Stimulated activated CD8-positive, alpha-beta memory T cell treated with anti-CD3 and anti-CD28 coated beads, Interleukin-12 subunit alpha, Interleukin-12 subunit beta, amount 100 ng/mL, for 1 hour (primary cell): ENCODE measurements around the gene TRAF3.
"Not testable (repeated sequence)": the region's sequence is repeated elsewhere in the genome, so short reads cannot be mapped to it uniquely, and the experiment has no call there.

Source experiments
- DNase-seq: peaks from one replicate; pipeline ENCODE4 v3.0.0-alpha.2; 2020; ENCODE audit warnings: low read depth

Gene TRAF3

DNA sequence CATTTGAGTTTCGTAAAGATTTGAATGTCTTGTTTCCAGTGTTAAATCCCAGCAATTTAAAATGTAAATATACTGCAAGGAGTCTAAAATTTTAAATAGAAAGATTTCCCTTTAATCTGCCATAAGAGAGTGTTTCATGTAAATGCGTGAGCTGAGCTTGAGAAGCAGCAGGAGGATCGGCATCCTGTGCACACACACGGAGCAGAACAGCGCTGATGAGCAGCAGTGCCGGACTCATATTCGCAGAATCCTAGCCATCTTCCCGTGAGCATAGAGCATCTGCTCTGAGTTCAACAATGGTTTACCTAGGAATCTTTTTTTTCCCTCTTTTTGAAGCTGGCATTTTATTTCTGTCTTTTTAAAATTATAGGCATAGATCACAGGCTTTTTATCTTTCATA, 115.4 kb downstream of the TRAF3 start:
- no peak for DNase-seq

DNA sequence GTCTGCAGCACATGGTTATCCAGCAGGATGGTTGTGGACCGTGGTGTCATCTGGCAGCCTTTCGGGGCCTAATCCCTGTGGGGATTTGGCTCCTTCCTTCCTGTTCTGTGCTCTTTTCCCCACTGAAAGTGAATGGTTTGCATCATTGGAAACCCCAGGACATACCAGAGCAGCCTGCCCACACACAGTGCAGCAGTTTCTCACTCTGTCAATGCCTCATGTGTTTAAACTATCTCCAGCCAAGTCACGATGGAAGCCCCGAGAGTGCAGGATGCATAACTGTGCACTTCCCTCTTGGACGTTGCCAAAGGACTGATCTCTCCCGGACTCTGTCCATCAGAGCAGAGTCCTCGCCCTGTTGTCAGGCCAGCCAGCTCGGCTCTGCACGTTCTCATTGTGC, 116.2 kb downstream of the TRAF3 start:
- DNase-seq = no peak

DNA sequence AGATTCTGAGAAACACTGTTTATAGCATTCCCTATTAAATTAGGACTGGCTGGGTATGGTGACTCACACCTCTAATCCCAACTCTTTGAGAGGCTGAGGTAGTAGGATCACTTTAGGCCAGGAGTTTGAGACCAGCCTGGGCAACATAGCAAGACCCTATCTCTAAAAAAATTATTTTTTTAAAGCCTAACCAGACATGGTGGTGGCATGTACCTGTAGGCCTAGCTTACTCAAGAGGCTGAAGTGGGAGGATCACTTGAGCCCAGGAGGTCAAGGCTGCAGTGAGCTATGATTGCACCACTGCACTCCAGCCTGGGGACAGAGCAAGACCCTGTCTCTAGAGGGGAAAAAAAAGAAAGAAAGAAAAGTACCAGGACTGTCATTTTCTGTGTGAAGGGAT, 119.5 kb downstream of the TRAF3 start:
- not testable (repeated sequence) for DNase-seq

GRCh38 chr14:102897299-102898027, 120.2 kb downstream of the TRAF3 start:
- no peak for DNase-seq

DNA sequence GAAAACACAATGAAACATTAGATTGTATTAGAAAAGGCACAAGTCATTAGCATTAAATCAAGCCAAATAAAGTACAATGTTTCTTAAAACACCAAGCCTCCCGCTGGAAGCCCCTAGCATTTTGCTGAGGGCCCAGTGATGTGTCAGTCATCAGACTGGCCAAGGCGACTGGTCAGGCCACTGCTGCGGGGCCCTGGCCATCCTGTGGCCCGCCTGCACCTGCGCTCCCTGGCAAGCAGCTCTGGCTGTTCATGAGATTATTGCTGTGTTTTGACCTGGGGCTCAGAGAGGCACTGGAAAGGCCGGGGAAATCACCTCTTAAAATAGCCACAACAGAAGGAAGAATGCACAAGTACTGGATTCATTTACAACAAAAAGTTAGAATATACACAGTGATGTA, 121.0 kb downstream of the TRAF3 start:
- no peak for DNase-seq

DNA sequence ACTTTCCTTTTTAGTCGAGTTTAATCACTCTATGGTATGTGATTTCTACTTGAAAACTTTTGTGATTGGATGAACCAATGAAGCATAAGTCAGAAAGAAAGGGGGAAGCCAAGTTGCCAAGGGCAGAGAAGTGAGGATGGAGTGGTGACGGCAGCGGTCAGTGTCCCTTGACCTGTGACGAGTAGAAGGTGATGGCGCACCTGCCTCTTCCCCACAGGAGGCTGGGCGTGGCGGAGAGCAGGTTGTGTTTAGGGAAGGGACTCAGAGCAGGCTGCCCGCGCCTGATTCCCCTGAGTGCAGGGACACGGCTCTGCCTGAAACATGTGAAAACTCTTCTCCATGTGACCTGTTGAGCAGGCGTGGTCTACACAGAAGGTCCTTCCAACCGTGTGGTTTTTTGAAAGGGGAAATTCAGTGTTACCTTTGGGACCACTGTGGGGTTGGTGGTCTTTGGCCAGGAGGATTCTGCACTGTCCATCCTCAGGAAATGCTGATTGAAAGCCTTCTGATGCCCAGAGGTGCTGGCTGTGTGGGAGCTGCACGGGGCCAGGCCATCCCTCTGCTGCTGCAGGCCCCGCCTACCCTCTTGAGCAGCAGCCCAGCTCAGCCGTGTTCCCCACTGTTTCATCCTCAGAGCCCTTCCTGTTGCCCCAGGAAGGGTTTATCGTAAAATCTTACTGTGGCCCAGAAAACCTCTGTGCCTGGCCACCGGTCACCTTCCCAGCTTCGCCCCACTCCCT, 121.7 kb downstream of the TRAF3 start:
- DNase-seq = no peak

DNA sequence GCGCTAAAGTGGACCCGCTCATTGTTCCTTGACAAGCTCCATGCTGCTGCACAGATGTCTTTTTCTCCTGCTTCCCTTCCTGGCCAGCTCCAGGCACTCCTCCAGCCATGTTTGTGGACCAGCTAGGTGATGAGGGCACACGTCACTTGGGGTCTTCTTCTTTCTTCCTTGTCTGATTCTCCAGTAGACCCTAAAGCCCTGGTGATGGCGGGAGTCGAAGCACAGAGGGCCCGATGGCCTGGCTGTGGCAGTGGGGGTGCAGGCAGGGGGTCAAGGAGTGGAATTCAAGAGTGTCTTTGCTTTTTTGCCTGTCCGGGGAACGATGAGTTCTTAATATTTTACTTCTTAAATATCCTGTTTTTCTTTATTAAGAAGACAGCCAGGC, 122.3 kb downstream of the TRAF3 start:
- DNase-seq = no peak

GRCh38 chr14:102900631-102901571, 123.7 kb downstream of the TRAF3 start:
- DNase-seq = no peak

DNA sequence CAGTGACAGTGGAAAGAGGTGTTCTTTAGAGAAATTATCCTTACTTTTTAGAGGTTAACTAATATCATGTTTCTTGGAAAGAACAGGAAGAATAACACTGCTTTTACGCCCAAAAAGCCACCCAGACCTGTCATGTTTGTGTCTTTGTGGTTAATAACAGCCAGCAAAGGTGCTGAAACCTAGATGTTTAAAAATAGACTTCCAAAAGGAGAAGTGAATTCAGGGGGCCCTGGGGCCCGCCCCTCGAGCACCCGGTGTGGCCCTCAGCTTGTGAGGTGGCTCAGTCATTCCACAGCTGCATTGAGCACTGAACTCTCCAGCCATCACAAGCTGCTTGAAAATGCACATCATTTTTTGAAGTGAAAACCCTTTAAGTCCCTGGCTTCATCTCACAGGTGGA, 124.4 kb downstream of the TRAF3 start:
- no peak for DNase-seq

GRCh38 chr14:102902086-102902485, 124.8 kb downstream of the TRAF3 start:
- DNase-seq = no peak

GRCh38 chr14:102902523-102903247, 125.4 kb downstream of the TRAF3 start:
- DNase-seq = no peak

DNA sequence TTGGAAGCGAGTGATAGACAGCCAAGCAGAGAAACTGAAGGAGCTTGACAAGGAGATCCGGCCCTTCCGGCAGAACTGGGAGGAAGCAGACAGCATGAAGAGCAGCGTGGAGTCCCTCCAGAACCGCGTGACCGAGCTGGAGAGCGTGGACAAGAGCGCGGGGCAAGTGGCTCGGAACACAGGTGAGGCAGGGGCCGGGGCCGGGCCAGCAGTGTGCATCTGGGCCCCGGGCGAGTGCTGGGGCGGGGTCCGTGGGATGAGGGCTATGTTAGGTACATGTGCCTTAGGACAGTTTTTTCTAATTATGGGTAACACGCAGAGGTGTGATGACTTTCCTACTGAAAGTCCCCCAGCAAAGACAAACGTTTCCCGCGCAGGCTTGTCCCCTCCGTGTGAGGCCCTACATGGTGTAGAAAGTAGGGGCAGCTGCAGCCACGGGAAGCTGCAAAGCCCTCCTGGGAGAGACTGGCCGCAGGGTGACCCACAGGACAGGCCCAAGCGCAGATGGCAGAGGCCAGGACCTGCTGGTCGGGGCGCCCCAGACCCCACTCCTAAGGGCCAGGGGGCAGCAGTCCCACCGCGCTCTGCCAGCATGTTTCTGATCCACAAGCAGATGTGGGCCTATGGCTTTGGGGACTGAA, 126.1 kb downstream of the TRAF3 start:
- no peak for DNase-seq

DNA sequence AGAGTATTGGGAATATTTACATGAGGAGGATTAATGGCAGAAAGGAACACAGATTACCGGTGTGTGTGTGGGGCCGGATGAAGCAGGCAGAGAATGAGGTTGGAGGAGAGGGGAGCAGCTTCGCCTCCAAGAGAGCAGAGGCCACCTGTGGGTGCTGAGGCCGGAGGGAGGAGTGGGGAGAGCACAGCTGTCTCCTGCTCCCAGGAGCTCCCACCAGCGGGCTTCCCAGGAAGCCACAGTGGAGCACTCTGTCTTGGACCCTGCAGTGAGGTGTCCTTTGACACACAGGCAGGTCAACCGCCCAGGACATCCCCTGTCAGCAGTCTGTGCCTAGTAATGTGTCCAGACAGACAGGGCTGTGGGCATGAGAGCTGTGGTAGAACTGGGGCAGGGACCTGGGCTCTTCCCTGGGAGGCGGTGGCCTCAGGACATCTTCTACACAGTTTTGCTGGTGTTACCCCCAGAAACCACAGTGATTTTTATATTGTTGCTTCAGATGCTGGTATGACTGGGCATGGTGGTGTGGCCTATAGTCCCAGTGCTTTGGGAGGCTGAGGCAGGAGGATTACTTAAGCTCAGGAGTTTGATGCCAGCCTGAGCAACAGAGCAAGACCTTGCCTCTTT, 126.8 kb downstream of the TRAF3 start:
- no peak for DNase-seq

DNA sequence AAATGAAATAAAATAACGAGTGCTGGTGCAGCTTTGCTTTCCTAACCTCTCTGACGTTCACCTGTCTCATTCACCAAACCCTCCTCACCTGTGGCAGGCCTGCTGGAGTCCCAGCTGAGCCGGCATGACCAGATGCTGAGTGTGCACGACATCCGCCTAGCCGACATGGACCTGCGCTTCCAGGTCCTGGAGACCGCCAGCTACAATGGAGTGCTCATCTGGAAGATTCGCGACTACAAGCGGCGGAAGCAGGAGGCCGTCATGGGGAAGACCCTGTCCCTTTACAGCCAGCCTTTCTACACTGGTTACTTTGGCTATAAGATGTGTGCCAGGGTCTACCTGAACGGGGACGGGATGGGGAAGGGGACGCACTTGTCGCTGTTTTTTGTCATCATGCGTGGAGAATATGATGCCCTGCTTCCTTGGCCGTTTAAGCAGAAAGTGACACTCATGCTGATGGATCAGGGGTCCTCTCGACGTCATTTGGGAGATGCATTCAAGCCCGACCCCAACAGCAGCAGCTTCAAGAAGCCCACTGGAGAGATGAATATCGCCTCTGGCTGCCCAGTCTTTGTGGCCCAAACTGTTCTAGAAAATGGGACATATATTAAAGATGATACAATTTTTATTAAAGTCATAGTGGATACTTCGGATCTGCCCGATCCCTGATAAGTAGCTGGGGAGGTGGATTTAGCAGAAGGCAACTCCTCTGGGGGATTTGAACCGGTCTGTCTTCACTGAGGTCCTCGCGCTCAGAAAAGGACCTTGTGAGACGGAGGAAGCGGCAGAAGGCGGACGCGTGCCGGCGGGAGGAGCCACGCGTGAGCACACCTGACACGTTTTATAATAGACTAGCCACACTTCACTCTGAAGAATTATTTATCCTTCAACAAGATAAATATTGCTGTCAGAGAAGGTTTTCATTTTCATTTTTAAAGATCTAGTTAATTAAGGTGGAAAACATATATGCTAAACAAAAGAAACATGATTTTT, 128.2 kb downstream of the TRAF3 start:
- DNase-seq = no peak

DNA sequence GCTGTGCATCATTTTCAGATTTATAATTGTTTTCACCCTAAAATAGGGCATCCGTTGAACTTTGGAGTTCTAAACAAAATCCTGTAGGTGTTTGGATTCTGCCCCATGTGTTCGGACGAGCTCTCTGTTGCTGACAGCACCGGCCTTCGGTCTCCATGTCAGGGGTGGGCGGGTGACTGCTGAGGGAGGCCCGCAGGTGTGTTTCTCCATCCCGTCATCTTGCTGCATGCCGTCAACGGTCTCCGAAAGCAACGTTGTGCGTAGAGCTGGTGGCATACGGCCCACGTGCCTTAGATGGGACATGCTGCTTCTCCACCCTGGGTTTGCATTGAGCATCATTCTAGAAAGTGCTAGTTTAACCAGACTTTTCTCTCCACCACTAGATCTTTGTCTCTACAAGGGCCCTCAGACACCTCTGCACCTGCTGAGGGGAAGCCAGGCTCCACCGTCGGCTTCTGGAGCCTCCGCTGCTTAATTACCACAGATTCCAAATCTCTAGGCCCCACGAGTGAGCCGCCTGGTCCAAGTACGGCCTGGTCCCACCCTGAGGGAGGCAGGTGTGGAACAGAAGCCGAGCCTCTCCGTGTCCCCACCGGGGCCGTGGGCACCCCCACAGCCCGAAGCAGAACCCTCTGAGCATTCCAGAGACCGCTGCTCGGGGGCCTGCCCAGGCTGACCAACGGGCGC, 129.5 kb downstream of the TRAF3 start:
- DNase-seq = no peak

DNA sequence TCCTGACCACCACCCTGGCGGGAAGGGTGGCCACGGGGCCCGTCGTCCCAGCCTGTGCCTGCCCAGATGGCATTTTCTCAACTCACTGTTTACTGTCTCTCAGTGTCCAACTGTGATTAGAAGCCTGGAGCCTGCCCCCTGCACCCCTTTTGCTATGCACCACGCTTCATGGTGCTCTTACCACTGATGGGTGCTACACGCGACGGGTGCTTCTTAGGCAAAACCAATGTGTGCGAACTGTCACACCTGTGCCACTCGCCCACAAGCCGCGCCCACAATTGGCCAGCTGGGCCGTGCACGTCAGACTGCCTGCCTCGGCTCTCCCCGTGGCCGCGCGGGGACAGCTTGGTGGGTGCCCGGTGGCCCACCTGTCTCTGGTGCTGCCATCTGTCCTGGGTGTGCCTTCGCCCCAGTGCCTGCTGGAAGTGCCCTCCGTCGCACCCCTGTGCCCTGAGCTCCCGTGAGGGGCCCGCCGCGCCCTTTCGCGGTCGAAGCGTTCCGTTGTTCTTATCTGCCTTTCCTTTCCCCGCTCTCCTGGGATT, 130.1 kb downstream of the TRAF3 start:
- DNase-seq = no peak

DNA sequence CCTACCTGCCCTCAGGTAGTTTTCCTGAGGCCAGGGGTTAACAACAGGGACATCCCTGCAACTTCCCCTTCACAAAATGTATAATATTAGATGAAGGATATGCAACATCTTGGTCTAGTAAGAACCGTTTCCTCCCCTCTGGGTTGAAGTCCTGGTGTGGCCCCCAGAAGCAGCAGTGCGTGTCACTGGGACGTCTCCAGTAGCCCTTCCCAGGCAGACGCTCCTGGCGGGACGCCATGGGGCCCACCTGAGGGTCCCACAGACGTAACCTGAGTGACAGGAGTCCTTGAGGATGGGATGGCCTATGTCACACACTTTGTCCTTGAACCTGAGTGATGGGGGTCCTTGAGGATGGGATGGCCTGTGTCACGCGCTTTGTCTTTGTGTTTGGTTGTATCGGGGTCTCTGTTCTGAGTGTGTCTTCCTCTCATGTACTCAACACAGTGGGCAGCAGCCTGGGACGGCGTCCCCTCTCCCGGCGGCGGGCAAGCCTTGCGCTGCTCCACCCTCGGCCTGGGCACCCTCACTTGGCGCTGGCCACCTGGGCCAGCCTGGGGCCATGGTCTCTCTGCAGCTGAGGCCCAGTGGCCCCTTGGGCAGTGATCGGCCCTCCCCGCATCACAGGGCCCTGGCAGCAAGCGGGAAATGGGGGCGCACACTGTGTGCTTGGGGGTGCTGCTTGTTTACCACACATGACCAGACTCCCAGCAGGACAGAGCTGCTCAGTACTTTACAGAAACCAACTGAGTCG, 130.9 kb downstream of the TRAF3 start:
- DNase-seq = no peak
